MM.1S (cell line): ENCODE data around the gene MAPK9.

Experiments
- EZH2phosphoT487 ChIP-seq: fragments of 300-600 bp; sonication (generic); IDR thresholded peaks from 2 replicates; pipeline ENCODE4 v1.6.1; 2018; ENCODE audit warnings: antibody characterized with exemption, low read length
- TF ChIP-seq, protein P1 (sequence below): fragments of 300-600 bp; sonication (generic); IDR thresholded peaks from 2 replicates; pipeline ENCODE4 v1.5.1; 2016; ENCODE audit warnings: antibody characterized with exemption, low read length, mixed read lengths

DNA sequence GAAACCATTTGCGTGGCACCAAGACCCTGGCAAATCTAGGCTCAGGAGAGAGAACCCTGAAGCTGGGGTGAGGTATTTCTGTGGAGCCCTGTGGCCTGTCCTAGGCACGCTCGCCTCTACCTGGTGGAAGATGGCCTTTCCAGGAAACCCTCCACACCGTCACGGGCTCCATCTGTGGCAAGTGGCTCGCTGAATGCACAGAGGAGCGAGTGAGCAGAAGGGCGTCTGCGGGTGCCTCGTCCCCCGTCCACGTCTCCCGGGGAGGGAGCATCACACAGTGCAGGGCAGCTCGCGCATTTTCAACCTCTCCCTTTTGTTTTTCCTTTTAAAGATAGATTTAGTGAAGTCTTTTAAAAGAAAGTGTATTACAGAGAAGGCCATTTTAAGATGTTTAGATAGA, 57.6 kb downstream of the MAPK9 start:
- TF ChIP-seq, protein P1, sequence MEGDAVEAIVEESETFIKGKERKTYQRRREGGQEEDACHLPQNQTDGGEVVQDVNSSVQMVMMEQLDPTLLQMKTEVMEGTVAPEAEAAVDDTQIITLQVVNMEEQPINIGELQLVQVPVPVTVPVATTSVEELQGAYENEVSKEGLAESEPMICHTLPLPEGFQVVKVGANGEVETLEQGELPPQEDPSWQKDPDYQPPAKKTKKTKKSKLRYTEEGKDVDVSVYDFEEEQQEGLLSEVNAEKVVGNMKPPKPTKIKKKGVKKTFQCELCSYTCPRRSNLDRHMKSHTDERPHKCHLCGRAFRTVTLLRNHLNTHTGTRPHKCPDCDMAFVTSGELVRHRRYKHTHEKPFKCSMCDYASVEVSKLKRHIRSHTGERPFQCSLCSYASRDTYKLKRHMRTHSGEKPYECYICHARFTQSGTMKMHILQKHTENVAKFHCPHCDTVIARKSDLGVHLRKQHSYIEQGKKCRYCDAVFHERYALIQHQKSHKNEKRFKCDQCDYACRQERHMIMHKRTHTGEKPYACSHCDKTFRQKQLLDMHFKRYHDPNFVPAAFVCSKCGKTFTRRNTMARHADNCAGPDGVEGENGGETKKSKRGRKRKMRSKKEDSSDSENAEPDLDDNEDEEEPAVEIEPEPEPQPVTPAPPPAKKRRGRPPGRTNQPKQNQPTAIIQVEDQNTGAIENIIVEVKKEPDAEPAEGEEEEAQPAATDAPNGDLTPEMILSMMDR: no peak
- TF ChIP-seq EZH2phosphoT487: no peak
